ENCODE measurements around the gene INVS.
"Not testable (repeated sequence)": the region's sequence is repeated elsewhere in the genome, so short reads cannot be mapped to it uniquely, and the experiment has no call there.

The INVS gene

GRCh38 chr9:100281676-100282387 lies 182.8 kb downstream of the INVS start:
- peak in 1 of 2 experiments; percentile 25 for DNase-seq

GRCh38 chr9:100282388-100282719 lies 183.3 kb downstream of the INVS start:
- no peak for DNase-seq

GRCh38 chr9:100284247-100284646 lies 185.2 kb downstream of the INVS start:
- DNase-seq: no peak

- DNase-seq: no peak
Observed at GRCh38 chr9:100285080-100285479, 186.0 kb downstream of the INVS start.

- DNase-seq: no peak
Observed at GRCh38 chr9:100285601-100286000, 186.6 kb downstream of the INVS start.

GRCh38 chr9:100286257-100286656 lies 187.2 kb downstream of the INVS start:
- DNase-seq: no peak

GRCh38 chr9:100287186-100287585 lies 188.1 kb downstream of the INVS start:
- no peak for DNase-seq

GRCh38 chr9:100290714-100291113 lies 191.7 kb downstream of the INVS start:
- no peak for DNase-seq

- no peak for DNase-seq
Observed at GRCh38 chr9:100292414-100292813, 193.4 kb downstream of the INVS start.

GRCh38 chr9:100294341-100294740 lies 195.3 kb downstream of the INVS start:
- DNase-seq: no peak

- DNase-seq: no peak
Observed at GRCh38 chr9:100294806-100295205, 195.8 kb downstream of the INVS start.

- DNase-seq: no peak
Observed at GRCh38 chr9:100295240-100295639, 196.2 kb downstream of the INVS start.

- no peak for DNase-seq
Observed at GRCh38 chr9:100296407-100296806, 197.4 kb downstream of the INVS start.

GRCh38 chr9:100298378-100298777 lies 199.3 kb downstream of the INVS start:
- no peak for DNase-seq

GRCh38 chr9:100303747-100304146 lies 204.7 kb downstream of the INVS start:
- DNase-seq: no peak

- DNase-seq: no peak
Observed at GRCh38 chr9:100306283-100306682, 207.2 kb downstream of the INVS start.

- no peak for DNase-seq
Observed at GRCh38 chr9:100307080-100307479, 208.0 kb downstream of the INVS start.

GRCh38 chr9:100308965-100309564 lies 210.0 kb downstream of the INVS start:
- DNase-seq: peak in 1 of 2 experiments; percentile 13

- DNase-seq: no peak
Observed at GRCh38 chr9:100309992-100310391, 210.9 kb downstream of the INVS start.

GRCh38 chr9:100315561-100315960 lies 216.5 kb downstream of the INVS start:
- no peak for DNase-seq

GRCh38 chr9:100317706-100318105 lies 218.7 kb downstream of the INVS start:
- no peak for DNase-seq

- peak; percentile 31 to 64 for DNase-seq
Observed at GRCh38 chr9:100322954-100323536, 224.0 kb downstream of the INVS start.

- peak; percentile 24 to 59 for DNase-seq
Observed at GRCh38 chr9:100324594-100325200, 225.7 kb downstream of the INVS start.

- DNase-seq: not testable (repeated sequence)
Observed at GRCh38 chr9:100338736-100339135, 239.7 kb downstream of the INVS start.
